ENCODE data around the gene SNX32. TPM values are rescaled to one million over a fixed set of nuclear protein-coding genes. Genes with fewer than 3 reads are reported as not detected.

Gene SNX32
- total RNA-seq, 2 experiments from 2014 or later = 0.33 to 0.61 TPM

- POLR2A ChIA-PET = no interaction called here
- DNase-seq (no peak), ATAC-seq (ENCODE audit: poor library complexity) (no peak)
- CTCF ChIA-PET = interaction anchor here (0.6 kb wide), 1 partner anchor 568 kb away, joined by 3 read pairs; no protein-coding TSS in a partner anchor
- Histone ChIP-seq H3K9me3 (ENCODE audit: control insufficient read depth in 1 of 2, insufficient read depth in 1 of 2, low read length in 2 of 2) (no peaks in the 10 kb centered on the region), H3K36me3 (ENCODE audit: insufficient read depth, low read length) (no peaks in the 10 kb centered on the region), H3K27me3 (ENCODE audit: control insufficient read depth in 1 of 2, insufficient read depth in 2 of 2, low read length in 2 of 2) (no peaks in the 10 kb centered on the region), H3K4me3 (ENCODE audit: low read length) (no peak overlapping the region), H3K4me1 (ENCODE audit: insufficient read depth, low read length) (peaks cover 16% of the 10 kb centered on the region), H3K27ac (ENCODE audit: low read depth in 1 of 2, low read length in 2 of 2) (no peak overlapping the region)
- intact Hi-C loops (cut with DNase I, micrococcal nuclease) = no loop called here
- Mint-ChIP-seq H3K27ac (no peak overlapping the region), H3K36me3 (ENCODE audit: low read depth) (no peaks in the 10 kb centered on the region), H3K4me3 (no peak overlapping the region), H3K9me3 (no peaks in the 10 kb centered on the region), H3K27me3 (no peaks in the 10 kb centered on the region), H3K4me1 (ENCODE audit: low read depth) (peaks cover 11% of the 10 kb centered on the region)
- TF ChIP-seq CTCF (IDR thresholded peaks at IDR 0.05) = no peak
Observed at GRCh38 chr11:65821107-65821506, 12.7 kb upstream of the SNX32 start.

GRCh38 chr11:65822776-65823528 lies 10.8 kb upstream of the SNX32 start:
- ChIA-PET CTCF (no interaction called here), POLR2A (no interaction called here)
- Mint-ChIP-seq H3K27me3 (no peaks in the 10 kb centered on the region), H3K4me1 (ENCODE audit: low read depth) (no peaks in the 10 kb centered on the region), H3K9me3 (no peaks in the 10 kb centered on the region), H3K27ac (no peak overlapping the region), H3K4me3 (no peak overlapping the region), H3K36me3 (ENCODE audit: low read depth) (no peaks in the 10 kb centered on the region)
- H3K9me3 ChIP-seq (ENCODE audit: control insufficient read depth in 1 of 2, insufficient read depth in 1 of 2, low read length in 2 of 2) = no peaks in the 10 kb centered on the region
- peaks cover 0 to 2% of the 10 kb centered on the region in 2 experiments for H3K27me3 ChIP-seq (ENCODE audit: control insufficient read depth in 1 of 2, insufficient read depth in 2 of 2, low read length in 2 of 2)
- no peaks in the 10 kb centered on the region for H3K36me3 ChIP-seq (ENCODE audit: insufficient read depth, low read length)
- TF ChIP-seq CTCF (IDR thresholded peaks at IDR 0.05) = no peak
- peaks cover 3% of the 10 kb centered on the region for H3K4me1 ChIP-seq (ENCODE audit: insufficient read depth, low read length)
- DNase-seq (no peak), ATAC-seq (ENCODE audit: poor library complexity) (no peak)
- intact Hi-C loops (cut with DNase I, micrococcal nuclease) = no loop called here
- H3K4me3 ChIP-seq (ENCODE audit: low read length) = no peak overlapping the region
- no peak overlapping the region for H3K27ac ChIP-seq (ENCODE audit: low read depth in 1 of 2, low read length in 2 of 2)

GRCh38 chr11:65826984-65827735 lies 6.6 kb upstream of the SNX32 start:
- no peak overlapping the region for H3K4me3 Mint-ChIP-seq
- H3K36me3 ChIP-seq (ENCODE audit: insufficient read depth, low read length) = no peaks in the 10 kb centered on the region
- no peak for TF ChIP-seq CTCF (IDR thresholded peaks at IDR 0.05)
- no peak overlapping the region for H3K27ac Mint-ChIP-seq
- no peak for DNase-seq
- H3K9me3 Mint-ChIP-seq = no peaks in the 10 kb centered on the region
- no peaks in the 10 kb centered on the region for H3K4me1 Mint-ChIP-seq (ENCODE audit: low read depth)
- ChIA-PET CTCF (interaction anchor here (0.5 to 3.5 kb wide), 4 partner anchors 9 to 58 kb away, joined by 3 to 7 read pairs (median 4); no protein-coding TSS in a partner anchor), POLR2A (no interaction called here)
- intact Hi-C loops (cut with DNase I, micrococcal nuclease) = no loop called here
- peaks cover 0 to 2% of the 10 kb centered on the region in 2 experiments for H3K27me3 ChIP-seq (ENCODE audit: control insufficient read depth in 1 of 2, insufficient read depth in 2 of 2, low read length in 2 of 2)
- H3K9me3 ChIP-seq (ENCODE audit: control insufficient read depth in 1 of 2, insufficient read depth in 1 of 2, low read length in 2 of 2) = no peaks in the 10 kb centered on the region
- H3K27ac ChIP-seq (ENCODE audit: low read depth in 1 of 2, low read length in 2 of 2) = no peak overlapping the region
- no peaks in the 10 kb centered on the region for H3K27me3 Mint-ChIP-seq
- no peak overlapping the region for H3K4me3 ChIP-seq (ENCODE audit: low read length)
- no peak for ATAC-seq (ENCODE audit: poor library complexity)
- H3K4me1 ChIP-seq (ENCODE audit: insufficient read depth, low read length) = no peaks in the 10 kb centered on the region
- no peaks in the 10 kb centered on the region for H3K36me3 Mint-ChIP-seq (ENCODE audit: low read depth)

Data from CD4-positive, alpha-beta T cell (primary cell).